Liver (tissue), 3 donors: ENCODE data around the gene ZMYND12.

ENCODE experiments used
- GABPA ChIP-seq, 2 donors: IDR thresholded peaks in 1 of 2; conservative IDR thresholded peaks in 1 of 2; 2 replicates each; pipeline ENCODE4 v1.6.1; 2016; ENCODE audit warnings: antibody characterized with exemption in 2 of 2, mild to moderate bottlenecking in 1 of 2, moderate library complexity in 1 of 2
- SP1 ChIP-seq: IDR thresholded peaks from 2 replicates; pipeline ENCODE4 v1.6.1; 2018; ENCODE audit warnings: antibody characterized with exemption, mild to moderate bottlenecking
- TF ChIP-seq, protein P1 (sequence below): fragments of 150-350 bp; IDR thresholded peaks from 2 replicates; pipeline ENCODE4 v1.5.1; 2017; ENCODE audit warnings: improper control_type of control experiment, low read depth, low read length; ENCODE audit not compliant: missing input control
- TF ChIP-seq, protein P2 (sequence below): IDR thresholded peaks from 2 replicates; pipeline ENCODE4 v1.6.1; 2016; ENCODE audit warnings: antibody characterized with exemption
- donor health status: healthy.
- donor health status: healthy.

DNA sequence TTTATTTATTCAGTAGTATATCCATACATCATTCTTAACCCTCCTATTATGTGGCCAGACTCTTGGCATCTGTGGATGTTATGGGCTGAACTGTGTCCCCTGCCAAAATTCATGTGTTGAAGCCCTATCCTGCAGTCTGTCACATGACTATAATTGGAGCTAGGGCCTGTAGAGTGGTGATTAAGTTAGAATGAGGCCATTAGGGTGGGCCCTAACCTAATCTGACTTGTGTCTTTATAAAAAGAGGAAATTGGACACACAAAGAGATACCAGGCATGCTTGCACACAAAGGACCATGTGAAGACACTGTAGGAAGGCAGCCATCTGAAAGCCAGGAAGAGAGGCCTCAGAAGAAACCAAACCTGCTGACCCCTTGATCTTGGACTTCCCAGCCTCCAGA, 6.6 kb downstream of the ZMYND12 start:
- TF ChIP-seq, protein P1, sequence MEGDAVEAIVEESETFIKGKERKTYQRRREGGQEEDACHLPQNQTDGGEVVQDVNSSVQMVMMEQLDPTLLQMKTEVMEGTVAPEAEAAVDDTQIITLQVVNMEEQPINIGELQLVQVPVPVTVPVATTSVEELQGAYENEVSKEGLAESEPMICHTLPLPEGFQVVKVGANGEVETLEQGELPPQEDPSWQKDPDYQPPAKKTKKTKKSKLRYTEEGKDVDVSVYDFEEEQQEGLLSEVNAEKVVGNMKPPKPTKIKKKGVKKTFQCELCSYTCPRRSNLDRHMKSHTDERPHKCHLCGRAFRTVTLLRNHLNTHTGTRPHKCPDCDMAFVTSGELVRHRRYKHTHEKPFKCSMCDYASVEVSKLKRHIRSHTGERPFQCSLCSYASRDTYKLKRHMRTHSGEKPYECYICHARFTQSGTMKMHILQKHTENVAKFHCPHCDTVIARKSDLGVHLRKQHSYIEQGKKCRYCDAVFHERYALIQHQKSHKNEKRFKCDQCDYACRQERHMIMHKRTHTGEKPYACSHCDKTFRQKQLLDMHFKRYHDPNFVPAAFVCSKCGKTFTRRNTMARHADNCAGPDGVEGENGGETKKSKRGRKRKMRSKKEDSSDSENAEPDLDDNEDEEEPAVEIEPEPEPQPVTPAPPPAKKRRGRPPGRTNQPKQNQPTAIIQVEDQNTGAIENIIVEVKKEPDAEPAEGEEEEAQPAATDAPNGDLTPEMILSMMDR = no peak
- TF ChIP-seq, protein P2, sequence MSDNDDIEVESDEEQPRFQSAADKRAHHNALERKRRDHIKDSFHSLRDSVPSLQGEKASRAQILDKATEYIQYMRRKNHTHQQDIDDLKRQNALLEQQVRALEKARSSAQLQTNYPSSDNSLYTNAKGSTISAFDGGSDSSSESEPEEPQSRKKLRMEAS = no peak
- TF ChIP-seq GABPA (IDR thresholded peaks at IDR 0.05 in 1 of 2, conservative IDR thresholded peaks at IDR 0.05 in 1 of 2) (no peak), SP1 (no peak)
